ENCODE data around the gene METTL6. TPM values are rescaled to one million over a fixed set of nuclear protein-coding genes. Genes with fewer than 3 reads are reported as not detected.

METTL6 gene
- polyA plus RNA-seq, 1 of the 3 experiments (the other 2 are of a cell fraction): 22.7 TPM

DNA sequence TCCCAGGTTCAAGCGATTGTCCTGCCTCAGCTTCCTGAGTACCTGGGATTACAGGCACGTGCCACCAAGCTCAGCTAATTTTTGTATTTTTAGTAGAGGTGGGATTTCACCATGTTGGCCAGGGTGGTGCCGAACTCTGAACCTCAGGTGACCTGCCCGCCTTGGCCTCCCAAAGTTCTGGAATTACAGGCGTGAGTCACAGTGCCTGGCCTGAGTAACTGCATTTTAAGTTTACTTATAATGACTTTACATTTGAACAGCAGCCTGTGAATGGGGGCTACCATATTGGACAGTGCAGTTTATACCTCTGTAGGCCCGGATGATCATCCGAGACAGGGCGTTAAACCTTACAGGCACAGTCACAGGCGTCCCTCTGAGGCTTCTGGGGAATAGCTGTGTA, 24.8 kb upstream of the METTL6 start:
- Histone ChIP-seq H3K27me3 (ENCODE audit: insufficient read depth) (no peaks in the 10 kb centered on the region), H4K20me1 (ENCODE audit: insufficient read depth) (no peaks in the 10 kb centered on the region), H3K4me2 (no peak overlapping the region), H3F3A (replicated peaks; ENCODE audit: insufficient read depth) (no peaks in the 10 kb centered on the region), H3K9me2 (no peaks in the 10 kb centered on the region), H3K4me1 (ENCODE audit: control insufficient read depth in 1 of 2, insufficient read depth in 2 of 2, low read depth in 1 of 2, low read length in 1 of 2) (no peaks in the 10 kb centered on the region; a peak in 1 of 4 replicates), H3K9ac (no peak overlapping the region), H3K36me3 (replicated peaks in 1 of 2; ENCODE audit: control insufficient read depth in 1 of 2, insufficient read depth in 2 of 2, low read length in 1 of 2) (no peaks in the 10 kb centered on the region), H3K4me3 (ENCODE audit: low read depth in 2 of 2, low read length in 1 of 2) (no peak overlapping the region), H3K27ac (ENCODE audit: low read depth in 2 of 2, low read length in 1 of 2) (no peak overlapping the region), H3K9me3 (no peaks in the 10 kb centered on the region), H3K79me2 (ENCODE audit: insufficient read depth) (no peaks in the 10 kb centered on the region), H2AFZ (ENCODE audit: low read depth) (no peak overlapping the region)
- no peak for TF ChIP-seq ELF1 (IDR thresholded peaks at IDR 0.05)
- ChIA-PET CTCF (interaction anchor here (0.9 kb wide), 1 partner anchor 18 kb away, joined by 4 read pairs; no protein-coding TSS in a partner anchor), POLR2A (no interaction called here)
- no peak for DNase-seq
- 94% methylated on average over 9 of the region's 9 CpGs for WGBS (ENCODE audit: low lambda C conversion rate)

DNA sequence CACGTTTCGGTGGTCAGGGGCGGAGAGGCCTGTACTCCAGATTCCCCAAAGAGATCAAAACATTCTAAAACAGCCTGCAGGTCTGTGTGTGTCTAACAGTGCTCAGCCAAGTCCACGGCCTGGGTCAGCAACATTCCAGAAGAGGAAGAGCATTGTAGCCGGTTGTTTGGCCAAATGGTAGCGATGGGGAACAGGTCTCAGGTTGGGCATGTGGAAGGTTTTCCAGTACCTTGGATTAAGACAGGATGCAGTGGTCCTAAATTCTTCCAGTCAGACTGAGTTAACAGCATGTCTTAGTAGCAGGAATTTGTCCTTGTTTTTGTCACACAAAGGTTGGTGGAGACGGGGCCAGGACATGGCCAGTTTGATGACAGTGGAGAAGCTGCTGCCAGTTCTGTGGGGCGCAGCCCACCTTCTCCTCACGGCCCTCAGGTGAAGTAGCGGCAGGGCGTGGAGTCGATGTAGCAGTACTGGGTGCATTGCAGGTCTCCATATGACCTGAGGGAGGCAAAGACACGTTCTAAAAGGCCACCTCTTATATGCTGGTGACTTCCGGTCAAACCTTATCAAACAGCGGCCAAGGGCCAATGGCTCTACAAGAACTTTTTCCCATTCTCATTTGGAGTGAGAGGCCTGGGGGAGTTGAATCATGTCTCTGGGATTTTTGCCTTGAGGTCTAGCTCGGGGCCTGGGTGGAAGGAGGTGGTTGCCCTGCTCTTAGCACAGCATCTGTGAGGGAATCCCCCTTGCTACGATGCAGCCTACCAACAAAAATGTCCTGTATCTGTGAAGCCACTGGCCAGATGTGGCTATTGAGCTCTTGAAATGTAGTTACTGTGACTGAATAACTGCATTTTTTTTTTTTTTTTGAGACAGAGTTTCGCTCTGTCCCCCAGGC, 24.1 kb upstream of the METTL6 start:
- H3K4me3 ChIP-seq (ENCODE audit: low read depth in 2 of 2, low read length in 1 of 2): no peak overlapping the region
- no peak overlapping the region for H3K27ac ChIP-seq (ENCODE audit: low read depth in 2 of 2, low read length in 1 of 2)
- no peak for DNase-seq
- ChIA-PET CTCF (no interaction called here), POLR2A (no interaction called here)
- H3K79me2 ChIP-seq (ENCODE audit: insufficient read depth): no peaks in the 10 kb centered on the region
- H4K20me1 ChIP-seq (ENCODE audit: insufficient read depth): no peaks in the 10 kb centered on the region
- H3K4me1 ChIP-seq (ENCODE audit: control insufficient read depth in 1 of 2, insufficient read depth in 2 of 2, low read depth in 1 of 2, low read length in 1 of 2): no peaks in the 10 kb centered on the region; a peak in 1 of 4 replicates
- H3F3A ChIP-seq (replicated peaks; ENCODE audit: insufficient read depth): no peaks in the 10 kb centered on the region
- no peak overlapping the region for H3K4me2 ChIP-seq
- no peak overlapping the region for H3K9ac ChIP-seq
- WGBS (ENCODE audit: low lambda C conversion rate): 82% methylated on average over 15 of the region's 18 CpGs
- H3K36me3 ChIP-seq (replicated peaks in 1 of 2; ENCODE audit: control insufficient read depth in 1 of 2, insufficient read depth in 2 of 2, low read length in 1 of 2): no peaks in the 10 kb centered on the region
- H3K9me2 ChIP-seq: no peaks in the 10 kb centered on the region
- TF ChIP-seq POLR2AphosphoS5 (IDR thresholded peaks at IDR 0.05; ENCODE audit: low read depth, low read length) (no peak), FOXJ3 (CRISPR knock-in tag; IDR thresholded peaks at IDR 0.05) (no peak), NRF1 (IDR thresholded peaks at IDR 0.05; ENCODE audit: low read depth, low read length) (no peak), MXI1 (IDR thresholded peaks at IDR 0.05; ENCODE audit: low read depth, low read length) (no peak), SIN3A (IDR thresholded peaks at IDR 0.05; ENCODE audit: borderline replicate concordance, low read depth, low read length) (no peak), GATA2 (CRISPR knock-in tag; IDR thresholded peaks at IDR 0.05) (no peak), JUND (IDR thresholded peaks at IDR 0.05) (no peak), CHD2 (IDR thresholded peaks at IDR 0.05; ENCODE audit: low read length, partially characterized antibody) (no peak), RAD21 (IDR thresholded peaks at IDR 0.05; ENCODE audit: low read length) (no peak), EZH2phosphoT487 (IDR thresholded peaks at IDR 0.05; ENCODE audit: borderline replicate concordance, low read depth) (no peak), YY1 (IDR thresholded peaks at IDR 0.05; ENCODE audit: low read depth) (no peak), TEAD4 (IDR thresholded peaks at IDR 0.05; ENCODE audit: borderline replicate concordance, insufficient read depth) (no peak), EP300 (IDR thresholded peaks at IDR 0.05; ENCODE audit: borderline replicate concordance in 1 of 2, low read depth in 1 of 2, low read length in 1 of 2) (no peak)
- TF ChIP-seq, protein P1, sequence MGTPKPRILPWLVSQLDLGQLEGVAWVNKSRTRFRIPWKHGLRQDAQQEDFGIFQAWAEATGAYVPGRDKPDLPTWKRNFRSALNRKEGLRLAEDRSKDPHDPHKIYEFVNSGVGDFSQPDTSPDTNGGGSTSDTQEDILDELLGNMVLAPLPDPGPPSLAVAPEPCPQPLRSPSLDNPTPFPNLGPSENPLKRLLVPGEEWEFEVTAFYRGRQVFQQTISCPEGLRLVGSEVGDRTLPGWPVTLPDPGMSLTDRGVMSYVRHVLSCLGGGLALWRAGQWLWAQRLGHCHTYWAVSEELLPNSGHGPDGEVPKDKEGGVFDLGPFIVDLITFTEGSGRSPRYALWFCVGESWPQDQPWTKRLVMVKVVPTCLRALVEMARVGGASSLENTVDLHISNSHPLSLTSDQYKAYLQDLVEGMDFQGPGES (IDR thresholded peaks at IDR 0.05; ENCODE audit: low read depth, low read length): no peak
- TF ChIP-seq, protein P2, sequence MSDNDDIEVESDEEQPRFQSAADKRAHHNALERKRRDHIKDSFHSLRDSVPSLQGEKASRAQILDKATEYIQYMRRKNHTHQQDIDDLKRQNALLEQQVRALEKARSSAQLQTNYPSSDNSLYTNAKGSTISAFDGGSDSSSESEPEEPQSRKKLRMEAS (IDR thresholded peaks at IDR 0.05; ENCODE audit: low read depth): no peak
- TF ChIP-seq, protein P3, sequence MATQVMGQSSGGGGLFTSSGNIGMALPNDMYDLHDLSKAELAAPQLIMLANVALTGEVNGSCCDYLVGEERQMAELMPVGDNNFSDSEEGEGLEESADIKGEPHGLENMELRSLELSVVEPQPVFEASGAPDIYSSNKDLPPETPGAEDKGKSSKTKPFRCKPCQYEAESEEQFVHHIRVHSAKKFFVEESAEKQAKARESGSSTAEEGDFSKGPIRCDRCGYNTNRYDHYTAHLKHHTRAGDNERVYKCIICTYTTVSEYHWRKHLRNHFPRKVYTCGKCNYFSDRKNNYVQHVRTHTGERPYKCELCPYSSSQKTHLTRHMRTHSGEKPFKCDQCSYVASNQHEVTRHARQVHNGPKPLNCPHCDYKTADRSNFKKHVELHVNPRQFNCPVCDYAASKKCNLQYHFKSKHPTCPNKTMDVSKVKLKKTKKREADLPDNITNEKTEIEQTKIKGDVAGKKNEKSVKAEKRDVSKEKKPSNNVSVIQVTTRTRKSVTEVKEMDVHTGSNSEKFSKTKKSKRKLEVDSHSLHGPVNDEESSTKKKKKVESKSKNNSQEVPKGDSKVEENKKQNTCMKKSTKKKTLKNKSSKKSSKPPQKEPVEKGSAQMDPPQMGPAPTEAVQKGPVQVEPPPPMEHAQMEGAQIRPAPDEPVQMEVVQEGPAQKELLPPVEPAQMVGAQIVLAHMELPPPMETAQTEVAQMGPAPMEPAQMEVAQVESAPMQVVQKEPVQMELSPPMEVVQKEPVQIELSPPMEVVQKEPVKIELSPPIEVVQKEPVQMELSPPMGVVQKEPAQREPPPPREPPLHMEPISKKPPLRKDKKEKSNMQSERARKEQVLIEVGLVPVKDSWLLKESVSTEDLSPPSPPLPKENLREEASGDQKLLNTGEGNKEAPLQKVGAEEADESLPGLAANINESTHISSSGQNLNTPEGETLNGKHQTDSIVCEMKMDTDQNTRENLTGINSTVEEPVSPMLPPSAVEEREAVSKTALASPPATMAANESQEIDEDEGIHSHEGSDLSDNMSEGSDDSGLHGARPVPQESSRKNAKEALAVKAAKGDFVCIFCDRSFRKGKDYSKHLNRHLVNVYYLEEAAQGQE (IDR thresholded peaks at IDR 0.05; ENCODE audit: low read depth, low read length): no peak
- TF ChIP-seq, protein P4, sequence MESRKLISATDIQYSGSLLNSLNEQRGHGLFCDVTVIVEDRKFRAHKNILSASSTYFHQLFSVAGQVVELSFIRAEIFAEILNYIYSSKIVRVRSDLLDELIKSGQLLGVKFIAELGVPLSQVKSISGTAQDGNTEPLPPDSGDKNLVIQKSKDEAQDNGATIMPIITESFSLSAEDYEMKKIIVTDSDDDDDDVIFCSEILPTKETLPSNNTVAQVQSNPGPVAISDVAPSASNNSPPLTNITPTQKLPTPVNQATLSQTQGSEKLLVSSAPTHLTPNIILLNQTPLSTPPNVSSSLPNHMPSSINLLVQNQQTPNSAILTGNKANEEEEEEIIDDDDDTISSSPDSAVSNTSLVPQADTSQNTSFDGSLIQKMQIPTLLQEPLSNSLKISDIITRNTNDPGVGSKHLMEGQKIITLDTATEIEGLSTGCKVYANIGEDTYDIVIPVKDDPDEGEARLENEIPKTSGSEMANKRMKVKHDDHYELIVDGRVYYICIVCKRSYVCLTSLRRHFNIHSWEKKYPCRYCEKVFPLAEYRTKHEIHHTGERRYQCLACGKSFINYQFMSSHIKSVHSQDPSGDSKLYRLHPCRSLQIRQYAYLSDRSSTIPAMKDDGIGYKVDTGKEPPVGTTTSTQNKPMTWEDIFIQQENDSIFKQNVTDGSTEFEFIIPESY (IDR thresholded peaks at IDR 0.05; ENCODE audit: borderline replicate concordance, low read depth): no peak
- TF ChIP-seq, protein P5, sequence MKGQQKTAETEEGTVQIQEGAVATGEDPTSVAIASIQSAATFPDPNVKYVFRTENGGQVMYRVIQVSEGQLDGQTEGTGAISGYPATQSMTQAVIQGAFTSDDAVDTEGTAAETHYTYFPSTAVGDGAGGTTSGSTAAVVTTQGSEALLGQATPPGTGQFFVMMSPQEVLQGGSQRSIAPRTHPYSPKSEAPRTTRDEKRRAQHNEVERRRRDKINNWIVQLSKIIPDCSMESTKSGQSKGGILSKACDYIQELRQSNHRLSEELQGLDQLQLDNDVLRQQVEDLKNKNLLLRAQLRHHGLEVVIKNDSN (IDR thresholded peaks at IDR 0.05; ENCODE audit: borderline replicate concordance, low read depth): no peak
- no peak overlapping the region for H2AFZ ChIP-seq (ENCODE audit: low read depth)
- no peaks in the 10 kb centered on the region for H3K9me3 ChIP-seq
- H3K27me3 ChIP-seq (ENCODE audit: insufficient read depth): no peaks in the 10 kb centered on the region

Data from SK-N-SH (cell line).